Gastroesophageal sphincter (tissue), 3 donors: Measurements from ENCODE around the gene EMC10.

Experiments
- CTCF ChIP-seq, 4 experiments: fragments of 200-600 bp in 2 of 4; fragments of 450-650 bp in 2 of 4; sonication (generic) in 1 of 4; IDR thresholded peaks; one replicate each; pipeline ENCODE4 v1.5.1; 2017 to 2019; ENCODE audit warnings: antibody characterized with exemption in 4 of 4, mild to moderate bottlenecking in 2 of 4, moderate library complexity in 2 of 4
- POLR2AphosphoS5 ChIP-seq: sonication (generic); formaldehyde crosslinking; IDR thresholded peaks from one replicate; pipeline ENCODE4 v1.6.1; 2017; ENCODE audit warnings: antibody characterized with exemption

DNA sequence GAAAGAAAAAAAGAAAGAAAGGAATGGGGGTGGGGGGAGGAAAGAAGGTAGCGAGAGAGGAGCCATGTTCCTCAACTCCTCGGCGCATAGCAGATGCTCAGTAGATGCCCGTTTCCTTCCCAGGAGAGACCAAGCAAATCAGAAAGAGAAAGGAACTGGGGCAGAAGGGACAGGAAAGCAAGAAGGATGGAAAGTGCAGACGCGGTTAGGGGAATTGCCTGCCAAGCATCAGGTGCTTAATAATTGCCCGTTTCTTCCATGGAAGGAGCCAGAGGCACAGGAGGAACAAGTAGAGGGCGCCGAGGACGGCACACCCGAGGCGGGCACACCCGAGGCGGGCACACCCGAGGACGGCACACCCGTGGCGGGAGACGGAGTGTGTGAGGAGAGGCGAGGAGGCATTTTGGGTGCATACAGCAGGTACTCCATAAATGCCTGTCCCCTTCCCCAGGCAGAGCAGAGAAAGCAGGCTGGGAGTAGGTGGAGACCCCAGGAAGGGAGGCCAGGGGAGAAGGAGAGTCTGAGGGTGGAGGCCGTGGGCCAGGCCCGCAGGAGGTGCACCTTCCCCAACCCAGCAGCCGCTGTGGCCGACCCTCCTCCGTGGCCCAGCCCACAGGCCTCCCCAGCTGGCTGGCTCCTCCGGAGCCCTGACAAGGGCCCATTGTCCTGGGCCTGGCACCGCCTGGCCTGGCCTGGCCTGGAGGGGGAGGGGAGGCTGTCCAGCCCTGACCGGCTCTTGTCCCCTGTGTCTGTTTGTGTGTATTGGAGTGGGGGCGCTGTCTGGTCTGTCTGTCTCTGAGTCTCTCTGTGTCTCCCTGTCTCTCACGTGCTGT is 20.1 kb downstream of the EMC10 start:
- TF ChIP-seq CTCF (IDR thresholded peaks at IDR 0.05) = no peak
- no peak for TF ChIP-seq POLR2AphosphoS5
